Stimulated activated CD4-positive, alpha-beta T cell treated with anti-CD3 and anti-CD28 coated beads, TNF-alpha, amount 100 ng/mL, for 4 hours (primary cell): ENCODE results near the gene RASL10B.
"Not testable (repeated sequence)": the region's sequence is repeated elsewhere in the genome, so short reads cannot be mapped to it uniquely, and the experiment has no call there.

Experiments
- DNase-seq, 3 experiments: peaks; one replicate each; pipeline ENCODE4 v3.0.0-alpha.2; 2020; ENCODE audit warnings: low read depth in 3 of 3

Gene RASL10B, protein sequence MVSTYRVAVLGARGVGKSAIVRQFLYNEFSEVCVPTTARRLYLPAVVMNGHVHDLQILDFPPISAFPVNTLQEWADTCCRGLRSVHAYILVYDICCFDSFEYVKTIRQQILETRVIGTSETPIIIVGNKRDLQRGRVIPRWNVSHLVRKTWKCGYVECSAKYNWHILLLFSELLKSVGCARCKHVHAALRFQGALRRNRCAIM

DNA sequence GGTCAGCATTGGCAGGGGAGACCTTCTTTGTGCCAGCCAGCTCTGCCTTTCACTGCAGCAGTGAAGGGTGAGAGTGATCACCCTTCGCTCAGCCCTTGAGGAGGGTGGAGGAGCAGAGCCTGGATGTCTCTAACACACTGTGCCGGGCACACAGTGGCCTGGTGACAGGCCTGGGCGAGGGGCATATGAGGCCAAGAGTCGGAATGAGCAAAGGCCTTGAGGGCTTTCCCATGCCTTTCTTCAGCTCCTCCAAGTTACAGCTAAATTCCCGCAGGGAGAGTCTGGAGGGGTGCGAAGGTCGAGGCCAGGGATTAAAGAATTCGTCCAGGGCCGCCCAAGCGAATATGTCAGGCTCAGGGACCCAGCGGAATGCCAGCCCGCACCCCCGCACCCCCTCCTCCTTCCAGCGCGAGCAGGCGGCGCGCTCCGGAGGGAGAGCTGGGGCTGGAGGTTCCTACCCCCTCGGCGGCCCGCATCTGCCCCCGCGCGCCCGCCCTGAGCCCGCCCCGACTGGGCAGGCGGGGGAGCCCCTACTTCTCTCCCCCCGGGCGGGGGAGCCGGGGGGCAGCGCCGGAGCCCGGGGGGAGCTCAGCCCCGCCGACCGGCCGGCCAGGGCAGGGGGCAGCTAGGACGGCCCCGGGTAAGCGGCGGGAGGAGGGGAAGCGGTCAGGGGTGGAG, at the start of gene RASL10B:
Gene RASL10B, plus strand, starts transcription at position 401 of the 678 bp plus-strand sequence. CDS start 3,546 bp downstream, outside the sequence.
- peak; percentile 35 to 50 (median 35) for DNase-seq

DNA sequence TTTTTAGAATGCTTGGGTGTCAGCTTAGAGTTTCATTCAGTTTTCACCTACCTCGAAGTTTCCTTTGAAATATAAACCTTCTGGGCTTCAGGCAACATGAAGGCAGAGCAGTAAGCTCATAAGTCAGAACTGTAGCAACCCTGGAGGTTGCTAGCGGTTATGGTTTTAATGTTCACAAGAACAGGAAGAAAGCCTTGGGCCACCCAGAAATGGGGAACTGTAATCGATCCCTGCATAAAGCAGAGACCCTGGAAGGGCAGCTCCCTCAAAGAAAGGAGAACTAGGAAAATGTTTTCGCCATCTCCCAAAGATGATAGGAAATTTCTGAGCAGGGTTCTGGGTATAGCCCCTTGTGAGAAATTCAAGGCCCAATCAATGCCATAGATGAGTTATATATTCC, 47.8 kb upstream of the RASL10B start:
- DNase-seq, result no peak

DNA sequence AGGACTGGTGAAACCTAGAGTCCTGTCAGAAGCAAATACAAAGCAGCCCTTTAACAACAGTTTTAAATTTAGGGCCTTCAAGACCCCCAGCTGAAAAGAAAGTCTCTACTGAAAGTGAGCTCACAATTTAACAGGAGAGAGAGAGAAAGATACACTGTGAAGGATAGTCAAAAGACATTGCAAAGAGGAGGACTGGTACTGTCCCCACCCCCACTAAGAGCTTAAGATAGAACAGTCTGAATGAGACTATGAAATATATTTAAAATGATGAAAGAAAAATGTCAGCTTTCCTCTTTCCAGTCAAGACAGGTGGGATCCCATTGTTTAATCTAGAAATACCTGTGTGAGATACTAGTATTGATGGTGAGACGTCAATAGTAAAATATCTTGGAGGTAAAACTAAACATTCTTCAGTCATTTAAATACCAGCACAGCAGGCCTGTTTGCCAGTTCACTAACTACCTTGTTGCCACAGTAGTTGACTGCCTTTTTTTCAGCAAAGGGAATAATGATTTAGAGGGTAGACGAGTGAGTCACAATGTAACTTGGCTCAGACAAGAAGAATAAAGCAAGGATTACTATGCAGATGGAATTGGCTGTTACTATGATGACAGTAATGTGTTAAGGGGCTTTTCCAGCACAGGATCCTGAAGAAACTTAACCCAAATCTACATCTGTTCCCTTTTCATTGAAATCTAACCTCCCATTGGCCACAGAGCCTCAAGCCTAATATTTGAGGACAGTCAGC, 47.2 kb upstream of the RASL10B start:
- no peak for DNase-seq

DNA sequence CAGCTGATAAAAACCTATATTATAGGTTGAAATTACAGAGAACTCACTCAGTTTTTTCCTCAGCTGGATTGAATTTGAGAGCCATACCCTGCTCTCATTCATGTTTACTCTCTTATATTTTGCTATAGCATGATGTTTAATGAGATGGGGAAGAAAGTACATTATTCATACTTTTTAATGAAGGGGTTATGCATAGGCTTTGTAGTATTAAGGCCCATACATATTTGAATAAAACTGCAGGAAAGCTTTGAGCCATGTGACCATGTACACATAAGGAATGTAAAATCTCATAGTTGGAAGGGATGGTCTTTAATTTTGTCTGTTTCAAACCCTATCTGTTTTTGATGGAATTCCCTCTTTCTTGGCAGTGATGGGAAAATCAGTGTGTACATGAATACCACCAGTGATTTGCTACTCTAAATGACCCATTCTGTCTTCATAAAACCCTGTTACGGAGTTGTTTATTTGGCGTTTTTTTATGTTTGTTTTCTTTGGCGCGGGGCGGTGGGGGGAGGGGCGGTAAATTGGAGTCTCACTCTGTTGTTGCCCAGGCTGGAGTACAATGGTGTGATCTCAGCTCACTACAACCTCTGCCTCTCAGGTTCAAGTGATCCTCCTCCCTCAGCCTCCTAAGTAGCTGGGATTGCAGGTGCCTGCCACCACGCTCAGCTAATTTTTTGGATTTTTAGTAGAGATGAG, 38.8 kb upstream of the RASL10B start:
- DNase-seq, result no peak

GRCh38 chr17:35693662-35694061, 37.8 kb upstream of the RASL10B start:
- no peak for DNase-seq

DNA sequence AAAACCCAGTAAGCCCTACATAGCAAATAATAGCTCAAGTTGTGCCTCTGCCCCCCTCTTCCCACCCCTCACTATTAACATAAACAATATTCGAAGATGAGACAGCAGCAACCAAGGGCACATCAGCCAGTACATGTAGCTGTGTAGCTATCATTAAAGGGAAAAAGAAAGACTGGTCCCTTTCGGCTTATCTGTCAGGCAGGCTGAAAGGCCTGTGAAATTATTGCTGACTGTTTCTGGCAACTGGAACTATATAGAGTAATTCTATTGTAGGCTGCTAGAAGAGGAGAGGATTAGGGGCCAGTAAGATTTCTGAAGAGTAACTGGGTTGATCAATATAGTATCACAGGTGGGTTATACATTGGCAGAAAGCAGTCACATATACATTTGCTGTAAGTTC, 36.5 kb upstream of the RASL10B start:
- no peak for DNase-seq

DNA sequence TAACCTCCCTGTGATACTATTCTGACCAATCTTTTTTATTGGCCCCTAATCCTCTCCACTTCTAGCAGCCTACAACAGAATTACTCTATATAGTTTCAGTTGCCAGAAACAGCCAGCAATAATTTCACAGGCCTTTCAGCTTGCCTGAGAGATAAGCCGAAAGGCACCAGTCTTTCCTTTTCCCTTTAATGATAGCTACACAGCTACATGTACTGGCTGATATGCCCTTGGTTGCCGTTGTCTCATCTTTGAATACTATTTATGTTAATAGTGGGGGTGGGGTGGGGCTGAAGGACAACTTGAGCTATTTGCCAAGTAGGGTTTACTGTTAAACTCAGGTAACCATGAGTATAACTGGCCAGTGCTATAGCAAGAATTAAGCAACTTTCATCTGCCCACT, 35.8 kb upstream of the RASL10B start:
- DNase-seq, result no peak

- DNase-seq, result no peak
These were observed 32.6 kb upstream of the RASL10B start for GRCh38 chr17:35698800-35699199.

DNA sequence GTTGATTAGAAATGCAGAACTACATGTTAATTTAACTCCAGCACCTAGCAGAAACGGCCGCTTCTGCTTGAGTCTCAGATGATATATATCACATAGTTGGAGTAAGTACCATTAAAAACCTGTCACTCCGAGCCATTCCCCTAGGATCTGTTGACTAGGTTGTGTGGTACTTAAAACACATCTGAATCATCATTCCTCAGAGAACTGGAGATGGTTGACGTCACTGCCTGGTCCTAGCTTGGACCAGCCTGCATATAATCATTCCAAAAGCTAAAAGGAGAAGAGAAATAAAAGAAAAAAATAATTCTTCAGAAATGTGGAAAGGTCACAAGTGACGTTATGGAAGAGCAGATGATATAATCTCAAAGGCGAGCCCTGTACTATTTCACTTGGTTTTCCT, 31.3 kb upstream of the RASL10B start:
- DNase-seq, result no peak

DNA sequence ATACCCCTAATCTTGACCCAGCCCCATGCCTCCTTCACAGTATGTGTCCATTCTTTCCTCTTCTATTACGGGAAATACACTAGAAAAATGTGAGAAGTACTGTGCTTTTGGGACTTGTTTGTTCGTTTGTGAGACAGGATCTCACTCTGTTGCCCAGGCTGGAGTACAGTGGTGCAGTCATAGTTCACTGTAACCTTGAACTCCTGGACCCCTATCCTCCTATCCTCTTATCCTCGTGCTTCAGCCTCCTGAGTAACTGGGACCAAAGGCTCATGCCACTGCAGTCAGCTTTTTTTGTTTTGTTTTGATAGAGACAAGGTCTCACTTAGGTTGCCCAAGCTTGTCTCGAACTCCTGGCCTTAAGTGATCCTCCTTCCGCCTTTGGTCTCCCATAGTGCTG, 29.9 kb upstream of the RASL10B start:
- DNase-seq, result no peak

GRCh38 chr17:35703308-35703707, 28.1 kb upstream of the RASL10B start:
- not testable (repeated sequence) for DNase-seq

- no peak for DNase-seq
These were observed 26.2 kb upstream of the RASL10B start for GRCh38 chr17:35705230-35705629.

DNA sequence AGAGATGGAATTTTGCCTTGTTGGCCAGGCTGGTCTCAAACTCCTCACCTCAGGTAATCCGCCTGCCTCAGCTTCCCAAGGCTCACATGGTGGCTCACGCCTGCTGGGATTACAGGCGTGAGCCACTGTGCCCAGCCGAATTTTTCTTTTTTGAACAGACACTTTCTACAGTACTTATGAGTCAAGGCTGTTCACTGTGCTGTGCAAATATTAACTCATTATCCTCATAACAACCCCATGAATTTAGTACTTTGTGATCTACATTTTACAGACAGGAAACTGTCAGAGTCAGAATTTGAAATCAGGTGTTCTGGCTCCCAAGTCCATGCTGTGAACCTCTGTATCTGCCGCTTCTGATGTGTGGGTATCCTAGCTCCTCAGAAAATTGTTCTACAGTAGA, 25.7 kb upstream of the RASL10B start:
- no peak for DNase-seq

DNA sequence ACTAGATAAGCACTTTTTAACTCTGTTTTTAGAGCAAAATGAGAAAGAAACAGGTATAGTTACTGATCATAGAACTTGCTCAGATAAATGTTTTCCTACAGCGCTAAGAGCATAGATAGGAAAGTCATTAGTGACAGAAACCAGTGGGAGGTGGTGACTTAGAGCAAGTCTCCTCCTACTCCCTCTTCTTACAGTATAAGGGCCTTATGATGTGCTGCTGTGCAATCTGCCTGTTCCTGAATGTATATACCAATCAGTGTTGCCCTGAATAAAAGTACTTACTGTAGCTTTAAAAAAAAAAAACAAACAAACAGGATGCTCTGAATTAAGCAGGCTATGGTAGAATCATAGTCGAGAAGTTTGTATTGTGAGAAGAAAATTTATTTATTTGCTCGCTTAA, 23.3 kb upstream of the RASL10B start:
- no peak for DNase-seq

GRCh38 chr17:35708951-35709350, 22.5 kb upstream of the RASL10B start:
- no peak for DNase-seq

GRCh38 chr17:35709874-35710273, 21.6 kb upstream of the RASL10B start:
- DNase-seq, result no peak

DNA sequence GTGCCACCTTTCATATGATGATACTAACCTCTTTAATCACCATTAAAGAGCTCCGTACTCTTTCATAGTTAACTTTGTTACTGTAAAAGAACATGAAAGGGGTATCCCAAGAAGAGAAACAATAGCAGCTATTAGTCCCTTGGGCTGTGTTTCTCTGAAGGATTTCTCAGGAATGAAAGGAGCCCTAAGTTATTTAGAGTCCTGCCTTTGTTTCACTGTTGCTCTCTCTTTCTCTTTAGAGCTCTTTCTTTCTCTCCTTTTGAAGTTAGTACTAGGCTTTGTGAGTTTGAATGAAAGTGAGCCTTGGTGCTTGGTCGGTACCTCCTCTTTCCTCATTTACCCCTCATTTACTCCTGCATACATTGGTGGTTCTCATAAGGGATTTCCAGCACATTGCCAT, 20.5 kb upstream of the RASL10B start:
- DNase-seq, result no peak

- no peak for DNase-seq
These were observed 18.2 kb upstream of the RASL10B start for GRCh38 chr17:35713069-35713728.

DNA sequence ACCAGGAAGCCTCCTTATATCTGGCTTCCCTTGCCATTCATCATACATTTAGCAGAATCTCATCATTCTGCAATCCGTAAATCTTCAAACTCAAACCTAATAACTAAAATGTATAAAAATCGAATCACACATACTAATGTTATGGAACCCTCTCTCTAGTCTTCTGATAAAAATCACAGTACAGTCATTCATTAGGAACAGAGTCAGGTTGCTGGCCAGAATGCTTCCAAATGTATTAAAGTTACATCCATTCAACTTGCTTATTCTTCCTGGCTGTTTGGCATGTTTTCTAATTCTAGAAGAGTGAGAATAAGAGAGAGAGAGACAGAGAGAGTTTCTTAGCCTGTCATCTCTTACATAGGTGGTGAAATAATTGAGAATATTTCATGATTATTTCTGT, 16.5 kb upstream of the RASL10B start:
- DNase-seq, result no peak

GRCh38 chr17:35715416-35715815, 16.0 kb upstream of the RASL10B start:
- DNase-seq, result no peak

DNA sequence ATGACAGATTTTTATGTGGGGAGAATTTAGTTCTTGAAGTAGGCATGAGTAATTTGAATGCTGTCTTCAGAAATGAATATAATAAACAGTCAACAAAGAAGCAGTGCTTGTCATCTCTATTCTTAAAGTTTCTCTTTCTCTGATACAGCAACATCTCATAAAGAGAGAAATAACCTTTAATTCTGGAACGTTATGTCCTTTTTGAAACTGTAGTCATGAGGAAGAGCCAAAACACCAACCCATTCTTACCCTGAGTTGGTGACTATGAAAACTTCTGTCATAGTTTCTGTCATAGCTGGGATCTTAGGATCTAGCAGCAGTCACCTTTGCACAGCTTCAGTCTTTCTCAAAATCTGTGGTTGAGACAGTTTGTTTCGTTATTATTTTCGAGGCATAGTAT, 15.3 kb upstream of the RASL10B start:
- DNase-seq, result no peak
